HepG2 (cell line): ENCODE measurements around the gene DSEL. TPM values are rescaled to one million over a fixed set of nuclear protein-coding genes. Genes with fewer than 3 reads are reported as not detected.
A peak's percentile ranks its signal among the peaks of the same experiment; 100 is the strongest.

Experiments used
- ARID5B ChIP-seq: IDR thresholded peaks from 2 replicates; pipeline ENCODE4 v1.4.0; 2020; ENCODE audit warnings: mild to moderate bottlenecking, missing genetic modification reagents
- ATF6 ChIP-seq: sonication (generic); formaldehyde crosslinking; conservative IDR thresholded peaks from 2 replicates; pipeline ENCODE4 v1.4.0; 2020; ENCODE audit warnings: missing genetic modification reagents
- CREBL2 ChIP-seq: sonication (generic); formaldehyde crosslinking; IDR thresholded peaks from 2 replicates; pipeline ENCODE4 v1.8.1; 2023; ENCODE audit warnings: missing genetic modification reagents, mild to moderate bottlenecking, borderline replicate concordance
- CREM ChIP-seq, 2 experiments: sonication (generic) in 1 of 2; formaldehyde crosslinking in 1 of 2; IDR thresholded peaks; 2 replicates each; pipeline versions ENCODE4 v1.4.0 to v1.6.1; 2016 to 2020; ENCODE audit warnings: antibody characterized with exemption in 1 of 2, mild to moderate bottlenecking in 1 of 2, missing genetic modification reagents in 1 of 2
- EEA1 ChIP-seq: sonication (generic); formaldehyde crosslinking; IDR thresholded peaks from 2 replicates; pipeline ENCODE4 v1.5.1; 2020; ENCODE audit warnings: mild to moderate bottlenecking, missing genetic modification reagents, borderline replicate concordance
- NCOA5 ChIP-seq: sonication (generic); formaldehyde crosslinking; IDR thresholded peaks from 2 replicates; pipeline ENCODE4 v1.4.0; 2020; ENCODE audit warnings: missing genetic modification reagents
- SMC3 ChIP-seq: IDR thresholded peaks from 2 replicates; pipeline ENCODE4 v1.6.1; 2011; ENCODE audit warnings: low read length, improper control_type of control experiment
- SNAPC2 ChIP-seq: sonication (generic); formaldehyde crosslinking; IDR thresholded peaks from 2 replicates; pipeline ENCODE4 v1.8.1; 2022; ENCODE audit warnings: mild to moderate bottlenecking, missing genetic modification reagents
- SP2 ChIP-seq: sonication (generic); formaldehyde crosslinking; IDR thresholded peaks from 2 replicates; pipeline ENCODE4 v1.5.1; 2020; ENCODE audit warnings: mild to moderate bottlenecking, missing genetic modification reagents
- WIZ ChIP-seq: sonication (generic); formaldehyde crosslinking; IDR thresholded peaks from 2 replicates; pipeline ENCODE4 v1.5.1; 2020; ENCODE audit warnings: mild to moderate bottlenecking, missing genetic modification reagents
- ZBTB40 ChIP-seq, 2 experiments: fragments of 450-650 bp in 1 of 2; sonication (generic) in 1 of 2; formaldehyde crosslinking in 1 of 2; IDR thresholded peaks; 2 replicates each; pipeline versions ENCODE4 v1.6.1 to v1.8.0; 2016 to 2022; ENCODE audit warnings: antibody characterized with exemption in 1 of 2, mild to moderate bottlenecking in 1 of 2, missing genetic modification reagents in 1 of 2
- ZNF616 ChIP-seq: sonication (generic); formaldehyde crosslinking; IDR thresholded peaks from 2 replicates; pipeline ENCODE4 v1.5.0; 2020; ENCODE audit warnings: low read depth, mild to moderate bottlenecking, missing genetic modification reagents
- ZSCAN30 ChIP-seq: sonication (generic); formaldehyde crosslinking; IDR thresholded peaks from 2 replicates; pipeline ENCODE4 v1.5.0; 2020; ENCODE audit warnings: mild to moderate bottlenecking, missing genetic modification reagents
- polyA plus RNA-seq, 8 experiments: library from polyadenylated mRNA; depleted of rRNA in 3 of 8; stranded (reverse) in 7 of 8; unstranded in 1 of 8; fragments of >200 nt; fragmentation: Illumina TruSeq in 4 of 8; extraction: Trizol in 4 of 8; gene quantifications; 2 replicates each; pipeline versions ENCODE4 v1.2.1 to v1.2.3, GENCODE V29; 2011 to 2016; ENCODE audit warnings: low read depth in 4 of 8, missing spikeins in 1 of 8, mixed read lengths in 1 of 8; ENCODE audit not compliant: insufficient read depth in 1 of 8
- total RNA-seq, 5 experiments: library from RNA; depleted of rRNA; stranded (reverse); fragments of >200 nt; fragmentation: Illumina TruSeq; extraction: Trizol; gene quantifications; 2 replicates each; pipeline ENCODE4 v1.2.3, GENCODE V29; 2016; ENCODE audit warnings: low read depth in 1 of 5

DSEL gene
- total and polyA plus RNA-seq, 2 of the 13 experiments (the other 11 are each of a cell fraction or from before 2014, with no cell fraction given) = 0.07 to 0.11 TPM

GRCh38 chr18:67515942-67516538 lies 480 bp downstream of the DSEL start (continued):
- peak; percentile 30; the same call in 1 of the 2 replicates for TF ChIP-seq SMC3
- TF ChIP-seq ZSCAN30 (CRISPR knock-in tag) = peak; percentile 40; the same call in 1 of the 2 replicates
- TF ChIP-seq SP2 (CRISPR knock-in tag) = no peak
- no peak for TF ChIP-seq ATF6 (CRISPR knock-in tag)
- no peak for TF ChIP-seq ARID5B
- TF ChIP-seq CREM (IDR thresholded peaks at IDR 0.05) = no peak
- TF ChIP-seq CREM (CRISPR knock-in tag; IDR thresholded peaks at IDR 0.05) = no peak
- no peak for TF ChIP-seq CREBL2 (CRISPR knock-in tag)
- peak; percentile 61; the same call in 1 of the 2 replicates for TF ChIP-seq EEA1
- no peak for TF ChIP-seq NCOA5 (CRISPR knock-in tag)
- TF ChIP-seq ZNF616 (CRISPR knock-in tag) = no peak
- 0 out of 2 replicates have a peak, but pooled peaks have one; percentile 37 for TF ChIP-seq SNAPC2 (CRISPR knock-in tag)
- TF ChIP-seq WIZ (CRISPR knock-in tag) = no peak
- no peak for TF ChIP-seq ZBTB40 (IDR thresholded peaks at IDR 0.05)
- TF ChIP-seq ZBTB40 (CRISPR knock-in tag; IDR thresholded peaks at IDR 0.05) = 0 out of 2 replicates have a peak, but pooled peaks have one; percentile 29
